ENCODE results near the gene PRKCQ.
A peak's percentile ranks its signal among the peaks of the same experiment; 100 is the strongest.
"Not testable (repeated sequence)": the region's sequence is repeated elsewhere in the genome, so short reads cannot be mapped to it uniquely, and the experiment has no call there.

The PRKCQ gene

DNA sequence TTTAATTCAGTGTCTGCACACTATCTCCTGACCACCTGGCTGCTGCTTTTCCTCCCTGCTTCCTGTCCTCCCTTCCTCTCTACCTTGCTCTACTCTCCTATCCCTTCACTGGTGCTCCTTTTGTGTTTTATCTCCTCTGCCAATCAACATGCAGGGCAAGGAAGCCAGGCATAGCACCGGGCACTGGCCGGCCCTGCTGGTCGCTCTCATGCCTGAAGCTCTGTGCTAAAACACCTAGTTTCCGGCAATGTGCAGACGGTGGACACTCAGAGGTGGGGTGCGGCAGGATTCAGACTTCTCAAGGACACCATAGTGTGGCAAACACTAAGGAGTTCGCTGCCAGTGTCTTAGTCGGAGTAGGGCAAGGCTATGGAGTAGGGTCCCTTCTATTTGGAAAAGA lies 177.1 kb downstream of the PRKCQ start:
- DNase-seq = no peak

DNA sequence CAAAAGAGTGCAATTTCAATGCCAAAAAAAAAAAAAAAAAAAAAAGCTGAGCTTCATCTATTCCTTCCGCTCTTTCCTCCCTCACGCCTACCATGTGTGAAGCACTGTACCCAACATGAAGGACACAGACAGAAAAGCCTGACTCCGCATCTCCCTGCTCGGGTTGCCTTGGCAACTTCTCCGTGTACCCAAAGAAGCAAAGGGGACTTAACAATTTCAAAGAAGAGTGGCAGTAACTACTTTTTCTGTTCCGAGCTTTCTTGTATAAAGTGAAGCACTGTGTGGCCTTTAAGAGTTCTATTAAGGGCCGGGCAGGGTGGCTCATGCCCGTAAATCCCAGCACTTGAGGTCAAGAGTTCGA lies 177.7 kb downstream of the PRKCQ start:
- DNase-seq = no peak

DNA sequence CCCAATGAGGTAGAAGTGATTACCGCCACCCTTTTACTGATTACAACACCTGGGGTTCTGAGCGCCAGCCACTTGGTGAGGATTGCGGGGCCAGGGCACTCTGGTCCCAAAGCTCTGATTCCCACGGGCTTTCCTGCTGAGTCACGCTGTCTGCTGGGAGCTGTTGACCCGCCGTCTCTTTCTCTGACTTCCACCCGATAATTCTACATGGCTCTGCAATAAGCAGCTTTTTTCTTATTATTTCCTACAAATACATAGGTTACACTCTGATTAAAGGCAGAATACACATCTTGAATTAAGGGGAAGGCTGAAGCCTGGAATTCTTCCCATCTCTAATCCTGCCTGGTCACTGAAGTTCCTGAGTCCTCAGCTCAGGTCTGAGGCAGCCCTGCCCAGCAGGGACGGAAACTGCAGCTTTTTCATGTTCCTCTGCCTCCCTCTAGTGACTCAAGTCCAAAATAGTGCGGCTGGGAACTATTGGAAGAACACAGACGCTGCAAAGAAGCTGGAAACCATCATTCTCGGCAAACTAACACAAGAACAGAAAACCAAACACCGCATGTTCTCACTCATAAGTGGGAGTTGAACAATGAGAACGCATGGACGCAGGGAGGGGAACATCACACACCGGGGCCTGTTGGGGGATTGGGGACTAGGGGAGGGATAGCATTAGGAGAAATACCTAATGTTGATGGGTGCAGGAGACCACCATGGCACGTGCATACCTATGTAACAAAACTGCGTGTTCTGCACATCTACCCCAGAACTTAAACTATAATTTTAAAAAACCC lies 178.3 kb downstream of the PRKCQ start:
- DNase-seq = peak; percentile 93

GRCh38 chr10:6400821-6401465 lies 179.1 kb downstream of the PRKCQ start:
- DNase-seq = no peak

DNA sequence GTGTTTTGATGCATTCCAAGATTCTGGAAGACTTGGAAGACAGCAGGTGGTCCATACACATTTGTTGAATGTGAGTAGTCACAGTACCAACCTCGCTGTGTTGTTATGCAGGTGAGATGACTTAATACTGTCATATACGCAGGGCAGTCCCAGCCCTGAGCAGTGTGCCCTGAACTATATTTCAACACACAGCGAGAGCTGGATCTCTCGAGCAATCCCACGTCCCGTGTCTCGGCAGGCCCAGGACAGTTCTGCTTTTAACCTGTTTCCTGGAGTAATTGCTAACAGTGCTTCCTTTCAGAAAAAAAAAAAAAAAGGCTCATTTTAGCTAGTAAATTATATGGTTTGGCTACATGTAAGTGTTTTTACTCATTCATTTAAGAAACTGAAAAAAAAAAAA lies 179.7 kb downstream of the PRKCQ start:
- no peak for DNase-seq

GRCh38 chr10:6399879-6400278 lies 180.2 kb downstream of the PRKCQ start:
- no peak for DNase-seq

DNA sequence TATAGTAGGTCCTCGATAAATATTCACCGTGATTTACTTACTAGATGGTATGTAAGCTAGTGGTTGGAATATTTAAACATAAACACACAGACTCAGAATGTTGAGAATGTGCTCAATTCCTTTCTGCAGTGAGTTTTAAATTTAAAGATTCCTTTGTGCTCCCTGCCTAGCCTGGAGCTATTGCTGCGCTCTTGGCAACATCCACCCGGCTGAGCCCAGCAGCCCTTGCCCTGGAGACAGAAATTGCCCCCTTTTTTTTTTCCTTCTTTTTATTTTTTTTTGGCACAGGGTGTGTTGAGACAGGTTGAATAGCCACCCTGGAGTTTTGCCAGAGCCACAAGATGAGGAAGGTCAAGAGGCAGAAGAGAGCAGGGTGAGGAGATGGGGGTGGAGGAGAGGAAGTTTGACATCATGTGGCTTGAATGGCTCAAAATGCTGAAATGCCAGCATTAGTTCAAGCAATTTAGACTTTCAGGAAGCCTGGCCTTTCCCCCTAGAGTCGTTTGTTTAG lies 180.8 kb downstream of the PRKCQ start:
- DNase-seq = no peak

DNA sequence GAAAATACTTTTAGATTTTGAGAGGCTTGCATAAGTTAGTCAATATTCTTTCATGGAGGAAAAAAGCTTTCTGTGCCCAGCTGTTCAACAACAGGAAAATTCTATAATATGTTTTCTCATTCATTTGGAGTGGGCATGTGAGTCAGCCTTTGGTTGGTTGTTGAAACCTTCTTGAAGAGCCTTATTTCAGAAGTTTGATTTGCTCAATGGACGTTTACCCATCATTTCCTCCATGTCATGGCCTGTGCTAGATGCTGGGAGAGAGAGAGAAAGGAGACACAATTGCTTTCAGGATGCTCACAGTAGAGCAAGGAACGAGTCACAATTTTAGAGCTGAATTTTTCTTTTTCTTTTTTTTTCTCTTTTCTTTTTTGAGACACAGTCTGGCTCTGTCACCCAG lies 181.7 kb downstream of the PRKCQ start:
- no peak for DNase-seq

GRCh38 chr10:6396652-6397051 lies 183.4 kb downstream of the PRKCQ start:
- DNase-seq = no peak

DNA sequence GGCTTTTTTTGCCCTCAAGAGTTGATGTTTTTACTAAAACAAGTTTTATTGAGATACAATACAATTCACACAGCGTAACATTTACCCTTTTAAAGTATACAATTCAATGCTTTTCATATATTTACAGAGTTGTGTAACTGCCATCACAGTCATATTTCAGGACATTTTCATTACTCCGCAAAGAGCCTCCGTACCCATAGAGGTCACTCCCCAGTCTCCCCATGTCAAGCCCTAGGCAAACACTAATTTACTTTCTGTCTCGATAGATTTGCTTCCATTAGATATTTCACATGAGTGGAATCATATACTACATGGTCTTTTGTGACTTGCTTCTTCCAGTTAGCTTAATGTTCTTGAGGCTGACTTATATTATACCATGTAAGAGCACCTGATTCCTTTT lies 183.8 kb downstream of the PRKCQ start:
- DNase-seq = no peak

- no peak for DNase-seq
Measured at GRCh38 chr10:6395606-6396005, 184.5 kb downstream of the PRKCQ start.

DNA sequence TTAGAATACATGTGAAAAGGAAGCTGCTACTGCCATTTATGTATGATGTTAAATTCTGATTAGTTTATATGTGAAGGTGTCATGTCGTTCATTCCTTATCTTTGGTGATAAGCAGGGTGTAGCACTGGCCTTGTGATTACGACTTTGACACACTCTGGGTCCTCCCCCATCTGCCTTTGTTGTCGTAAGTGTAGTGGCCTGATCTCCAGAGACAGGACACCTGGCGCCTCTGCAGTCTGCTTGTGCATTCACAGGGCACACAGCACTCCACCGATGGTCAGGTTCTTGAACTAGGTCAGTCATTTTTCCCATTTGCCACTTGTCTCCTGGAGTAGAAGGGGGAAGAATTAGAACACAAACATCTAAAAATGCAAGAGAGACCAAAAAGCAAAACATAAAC lies 186.0 kb downstream of the PRKCQ start:
- no peak for DNase-seq

DNA sequence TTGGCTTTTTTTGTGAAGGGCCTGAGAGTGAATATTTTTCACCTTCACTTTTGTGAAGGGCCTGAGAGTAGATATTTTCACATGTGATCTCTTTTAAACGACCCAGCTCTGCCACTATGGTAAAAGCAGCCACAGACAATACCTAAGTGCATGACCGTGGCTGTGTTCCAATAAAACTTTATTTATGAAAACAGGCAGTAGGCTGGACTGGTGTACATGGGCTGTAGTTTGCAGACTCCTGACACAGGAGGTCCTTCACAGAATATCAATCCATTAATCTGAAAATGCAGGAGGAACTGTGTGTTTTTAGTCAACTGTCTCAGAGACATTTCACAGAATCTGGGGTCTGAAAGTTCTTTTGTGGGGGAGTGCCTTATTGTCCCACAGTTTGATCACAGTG lies 186.9 kb downstream of the PRKCQ start:
- DNase-seq = no peak

GRCh38 chr10:6390213-6390845 lies 189.7 kb downstream of the PRKCQ start:
- DNase-seq = no peak

DNA sequence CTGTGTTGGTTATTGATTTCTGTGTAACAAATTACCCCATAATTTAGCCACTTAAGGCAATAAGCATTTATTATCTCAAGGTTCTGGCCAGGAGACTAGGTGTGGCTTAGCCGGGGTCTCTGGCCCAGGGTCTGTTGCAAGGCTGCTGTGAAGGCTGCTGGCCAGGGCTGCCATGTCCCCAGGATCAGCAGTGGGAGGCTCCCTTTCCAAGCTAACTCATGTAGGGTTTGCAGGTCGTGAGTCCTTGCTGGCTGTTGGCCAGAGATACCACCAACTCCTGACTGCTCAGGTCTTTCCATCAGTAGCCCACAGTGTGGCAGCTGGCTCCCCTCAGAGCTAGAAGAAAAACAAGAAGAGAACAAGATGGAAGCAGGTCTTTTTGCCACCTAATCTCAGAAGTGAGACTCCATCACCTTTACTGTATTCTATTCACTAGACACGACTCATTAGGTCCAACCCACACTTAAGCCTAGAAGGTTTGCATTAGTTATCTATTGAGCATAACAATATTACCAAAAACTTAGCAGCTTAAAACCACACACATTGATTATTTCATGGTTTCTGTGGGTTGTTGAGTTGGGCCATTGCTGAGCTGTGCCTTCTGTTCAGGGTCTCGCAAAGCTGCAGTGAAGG lies 191.7 kb downstream of the PRKCQ start:
- DNase-seq = no peak

DNA sequence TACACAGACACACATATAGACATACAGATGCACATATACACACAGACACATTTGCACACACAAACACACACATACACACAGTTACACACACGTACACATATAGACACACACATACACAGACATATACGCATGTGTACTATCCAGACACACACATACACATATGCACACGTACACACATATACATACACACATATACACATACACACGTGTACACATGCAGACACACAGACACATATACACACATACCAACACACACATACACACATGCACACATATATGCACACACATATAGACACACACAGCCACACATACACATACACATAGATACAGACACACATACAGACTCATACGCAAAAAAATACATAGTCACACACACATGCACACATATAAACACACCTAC lies 193.1 kb downstream of the PRKCQ start:
- no peak for DNase-seq

- no peak for DNase-seq
Measured at GRCh38 chr10:6386346-6386745, 193.7 kb downstream of the PRKCQ start.

- peak; percentile 57 for DNase-seq
Measured at GRCh38 chr10:6385665-6386064, 194.4 kb downstream of the PRKCQ start.

DNA sequence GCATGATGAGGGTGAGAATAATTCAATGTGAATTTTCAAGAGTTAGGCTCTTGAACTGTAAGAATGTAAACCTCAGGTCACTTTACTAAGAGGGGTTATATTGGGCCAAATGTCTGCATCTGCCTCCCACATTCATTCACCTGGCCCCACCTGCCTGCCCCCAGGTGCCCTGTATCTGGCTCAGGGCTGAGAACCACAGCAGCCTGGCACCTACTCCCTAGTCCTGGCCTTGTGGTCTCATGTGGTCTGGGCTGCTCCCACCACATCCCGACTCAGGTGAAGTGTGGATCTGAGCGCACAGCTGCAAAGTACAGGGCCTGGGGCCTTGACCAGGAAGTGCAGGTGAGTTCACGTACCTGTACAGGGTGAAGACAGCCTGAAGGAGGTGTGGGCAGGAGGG lies 195.2 kb downstream of the PRKCQ start:
- DNase-seq = no peak

GRCh38 chr10:6384031-6384430 lies 196.0 kb downstream of the PRKCQ start:
- no peak for DNase-seq

DNA sequence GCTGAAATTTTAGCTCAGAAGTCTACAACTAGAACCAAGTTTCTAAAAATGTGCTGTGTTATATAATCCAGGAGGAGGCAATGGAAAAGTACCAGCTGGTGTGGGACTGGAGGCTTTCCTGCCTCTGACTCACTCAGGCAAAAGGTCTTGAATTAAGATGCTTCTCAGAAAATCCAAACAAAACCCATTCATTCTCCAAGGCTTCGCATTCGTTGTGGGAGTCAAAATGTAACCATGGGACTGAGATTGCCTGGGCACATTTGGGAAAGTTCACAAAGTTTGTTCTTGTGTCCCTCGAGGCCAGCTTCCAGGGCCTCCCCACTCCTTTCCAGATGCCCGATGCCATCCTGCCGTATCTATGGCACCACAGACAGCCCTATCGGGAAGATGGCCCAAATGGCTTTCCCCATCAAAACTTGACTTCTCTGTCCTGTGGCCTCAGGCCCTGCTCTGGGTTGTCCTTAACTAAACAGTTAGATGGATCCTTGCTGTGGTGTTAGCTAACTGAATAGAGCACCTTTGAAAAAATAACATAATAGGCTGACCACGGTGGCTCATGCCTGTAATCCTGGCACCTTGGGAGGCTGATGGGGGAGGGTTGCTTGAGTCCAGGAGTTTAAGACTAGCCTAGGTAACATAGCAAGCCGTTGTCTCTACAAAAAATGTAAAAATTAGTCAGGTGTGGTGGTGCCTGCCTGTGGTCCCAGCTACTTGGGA lies 196.8 kb downstream of the PRKCQ start:
- DNase-seq = no peak

GRCh38 chr10:6382081-6382480 lies 198.0 kb downstream of the PRKCQ start:
- DNase-seq = no peak

- DNase-seq = not testable (repeated sequence)
Measured at GRCh38 chr10:6380478-6380877, 199.6 kb downstream of the PRKCQ start.
